Natural killer cell (primary cell): Measurements from ENCODE around the gene ANTXR2. TPM values are rescaled to one million over a fixed set of nuclear protein-coding genes. Genes with fewer than 3 reads are reported as not detected.

Experiments used
- ATAC-seq, 3 donors: fragments of 150-1000 bp in 2 of 3; fragments of 200-7000 bp in 1 of 3; cut with Tn5 transposase; 1 replicate in 1 of 3; 2 replicates in 2 of 3; pipeline ENCODE4 v1.10.0; 2021; ENCODE audit warnings: mild to moderate bottlenecking in 2 of 3, moderate library complexity in 2 of 3
- DNase-seq, 2 donors: peaks; one replicate each; pipeline versions ENCODE4 v3.0.0 to v3.0.0-alpha.2; 2013 to 2021; ENCODE audit warnings: mixed read lengths in 1 of 2
- H3K27ac ChIP-seq: one replicate; pipeline ENCODE4 v1.5.1; 2013; ENCODE audit warnings: mild to moderate bottlenecking, low read length
- H3K27me3 ChIP-seq: one replicate; pipeline ENCODE4 v1.6.1; 2013; ENCODE audit warnings: low read length; ENCODE audit not compliant: control insufficient read depth, insufficient read depth
- H3K36me3 ChIP-seq: one replicate; pipeline ENCODE4 v1.6.1; 2013; ENCODE audit warnings: low read length; ENCODE audit not compliant: control insufficient read depth, insufficient read depth
- H3K4me1 ChIP-seq: one replicate; pipeline ENCODE4 v1.6.1; 2013; ENCODE audit warnings: low read length; ENCODE audit not compliant: control insufficient read depth, insufficient read depth
- H3K4me3 ChIP-seq: one replicate; pipeline ENCODE4 v1.5.1; 2013; ENCODE audit warnings: low read length
- H3K9me3 ChIP-seq: one replicate; pipeline ENCODE4 v1.6.1; 2013; ENCODE audit warnings: low read length; ENCODE audit not compliant: control insufficient read depth, insufficient read depth
- H3K27ac Mint-ChIP-seq, 2 donors: one replicate each; pipeline ENCODE4 v1.8.0; 2022; ENCODE audit warnings: mild to moderate bottlenecking in 2 of 2, mixed read lengths in 2 of 2, moderate library complexity in 1 of 2
- H3K27me3 Mint-ChIP-seq, 2 donors: one replicate each; pipeline ENCODE4 v1.8.0; 2022; ENCODE audit warnings: low read depth in 2 of 2, mixed read lengths in 2 of 2
- H3K36me3 Mint-ChIP-seq: one replicate; pipeline ENCODE4 v1.8.0; 2022; ENCODE audit warnings: mixed read lengths
- H3K4me1 Mint-ChIP-seq, 2 donors: one replicate each; pipeline ENCODE4 v1.8.0; 2022; ENCODE audit warnings: mixed read lengths in 2 of 2
- H3K4me3 Mint-ChIP-seq: one replicate; pipeline ENCODE4 v1.8.0; 2022; ENCODE audit warnings: mild to moderate bottlenecking, moderate library complexity, mixed read lengths
- H3K9me3 Mint-ChIP-seq, 2 donors: one replicate each; pipeline ENCODE4 v1.8.0; 2022; ENCODE audit warnings: mixed read lengths in 2 of 2
- CTCF ChIP-seq: fragments of 200-600 bp; IDR thresholded peaks from one replicate; pipeline ENCODE4 v1.8.0; 2022; ENCODE audit warnings: antibody characterized with exemption
- WGBS: methylation state at CpG from one replicate; pipeline ENCODE4 v1.1.7; 2013; ENCODE audit warnings: missing lambda C conversion rate; ENCODE audit not compliant: insufficient coverage; 5-methylcytosine and 5-hydroxymethylcytosine counted together
- intact Hi-C: fragments of 100-400 bp; cut with micrococcal nuclease; formaldehyde crosslinking; loops from one replicate; pipeline ENCODE4 v1.14.2; 2022
- total RNA-seq, 4 donors: library from RNA; stranded (reverse); fragments of 120-200 nt in 1 of 4; gene quantifications; one replicate each; pipeline versions ENCODE4 v1.2.3 to v1.2.4, GENCODE V29; 2013 to 2022

ANTXR2 gene
- total RNA-seq, 3 donors from 2014 or later (not counting 1 experiment from before 2014, with no cell fraction given) = 7.8 to 28.3 (median 10.0) TPM

DNA sequence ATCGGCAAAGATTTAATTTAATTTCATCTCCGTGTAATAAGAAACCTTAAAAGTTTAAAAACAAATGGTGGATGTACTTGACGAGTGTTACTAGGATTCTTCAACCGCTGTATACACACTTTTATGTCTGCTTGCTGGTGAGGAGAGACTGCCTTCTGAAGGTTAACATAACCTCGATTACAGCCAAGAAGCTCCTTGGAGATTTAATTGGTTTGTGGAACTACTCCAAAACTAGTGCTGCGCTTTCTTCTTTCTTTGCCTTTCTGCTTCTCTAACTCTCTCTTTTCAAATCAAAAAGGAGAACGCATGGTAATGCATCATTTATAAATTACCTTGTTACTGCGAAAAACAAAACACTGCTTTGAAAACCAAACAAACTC, 109.0 kb downstream of the ANTXR2 start:
- no peak overlapping the region for H3K27ac Mint-ChIP-seq
- WGBS = over 99% methylated on average over 7 of the region's 8 CpGs
- ATAC-seq = no peak
- no peak overlapping the region for H3K4me3 Mint-ChIP-seq
- Histone ChIP-seq H3K4me3 (no peak overlapping the region), H3K27ac (no peak overlapping the region), H3K9me3 (no peaks in the 10 kb centered on the region), H3K4me1 (no peaks in the 10 kb centered on the region), H3K36me3 (peaks cover 2% of the 10 kb centered on the region), H3K27me3 (no peaks in the 10 kb centered on the region)
- no peak for TF ChIP-seq CTCF
- H3K9me3 Mint-ChIP-seq = no peaks in the 10 kb centered on the region
- intact Hi-C loops = no loop called here
- H3K36me3 Mint-ChIP-seq = no peaks in the 10 kb centered on the region
- no peak for DNase-seq
- no peaks in the 10 kb centered on the region for H3K27me3 Mint-ChIP-seq
- H3K4me1 Mint-ChIP-seq = no peaks in the 10 kb centered on the region

GRCh38 chr4:79959652-79960051, 113.4 kb downstream of the ANTXR2 start:
- no peaks in the 10 kb centered on the region for H3K4me1 ChIP-seq
- H3K9me3 ChIP-seq = no peaks in the 10 kb centered on the region
- no peak for TF ChIP-seq CTCF
- Mint-ChIP-seq H3K9me3 (no peaks in the 10 kb centered on the region), H3K36me3 (no peaks in the 10 kb centered on the region), H3K27me3 (no peaks in the 10 kb centered on the region), H3K4me3 (no peak overlapping the region), H3K4me1 (no peaks in the 10 kb centered on the region), H3K27ac (no peak overlapping the region)
- 97% methylated on average over 7 of the region's 7 CpGs for WGBS
- no peak overlapping the region for H3K4me3 ChIP-seq
- H3K27me3 ChIP-seq = no peaks in the 10 kb centered on the region
- intact Hi-C loops = no loop called here
- peaks cover 2% of the 10 kb centered on the region for H3K36me3 ChIP-seq
- no peak for ATAC-seq
- no peak overlapping the region for H3K27ac ChIP-seq
- no peak for DNase-seq

- Mint-ChIP-seq H3K4me1 (no peaks in the 10 kb centered on the region), H3K27ac (no peak overlapping the region), H3K4me3 (no peak overlapping the region), H3K36me3 (no peaks in the 10 kb centered on the region), H3K27me3 (no peaks in the 10 kb centered on the region), H3K9me3 (no peaks in the 10 kb centered on the region)
- Histone ChIP-seq H3K4me1 (no peaks in the 10 kb centered on the region), H3K4me3 (no peak overlapping the region), H3K9me3 (no peaks in the 10 kb centered on the region), H3K36me3 (no peaks in the 10 kb centered on the region), H3K27me3 (no peaks in the 10 kb centered on the region), H3K27ac (no peak overlapping the region)
- DNase-seq = no peak
- TF ChIP-seq CTCF = no peak
- WGBS = 57% methylated on average over 3 of the region's 5 CpGs
- no peak for ATAC-seq
- intact Hi-C loops = no loop called here
Observed at GRCh38 chr4:79958466-79959264, 114.4 kb downstream of the ANTXR2 start.

- DNase-seq (no peak), ATAC-seq (no peak)
- H3K36me3 Mint-ChIP-seq = no peaks in the 10 kb centered on the region
- no peak overlapping the region for H3K27ac Mint-ChIP-seq
- Histone ChIP-seq H3K9me3 (no peaks in the 10 kb centered on the region), H3K4me1 (no peaks in the 10 kb centered on the region), H3K4me3 (no peak overlapping the region), H3K36me3 (no peaks in the 10 kb centered on the region), H3K27me3 (no peaks in the 10 kb centered on the region), H3K27ac (no peak overlapping the region)
- TF ChIP-seq CTCF = no peak
- no peaks in the 10 kb centered on the region for H3K4me1 Mint-ChIP-seq
- no peak overlapping the region for H3K4me3 Mint-ChIP-seq
- no peaks in the 10 kb centered on the region for H3K27me3 Mint-ChIP-seq
- intact Hi-C loops = no loop called here
- no peaks in the 10 kb centered on the region for H3K9me3 Mint-ChIP-seq
- 96% methylated on average over 2 of the region's 2 CpGs for WGBS
Observed at GRCh38 chr4:79949178-79949577, 123.9 kb downstream of the ANTXR2 start.
